Neuron (in vitro differentiated cells): ENCODE data around the gene HMMR.

Experiments
- H2AFZ ChIP-seq: one replicate; pipeline ENCODE4 v1.6.1; 2013; ENCODE audit warnings: low read depth, mild to moderate bottlenecking, inconsistent platforms, low read length, moderate library complexity
- H3K27me3 ChIP-seq: one replicate; pipeline ENCODE4 v1.6.1; 2013; ENCODE audit warnings: low read length; ENCODE audit not compliant: insufficient read depth
- H3K36me3 ChIP-seq: one replicate; pipeline ENCODE4 v1.6.1; 2013; ENCODE audit warnings: low read length; ENCODE audit not compliant: insufficient read depth
- H3K4me1 ChIP-seq: one replicate; pipeline ENCODE4 v1.6.1; 2013; ENCODE audit warnings: low read length; ENCODE audit not compliant: insufficient read depth
- H3K4me3 ChIP-seq: 2 replicates; pipeline ENCODE4 v1.5.1; 2013; ENCODE audit warnings: mild to moderate bottlenecking, low read length, moderate library complexity
- H3K9me3 ChIP-seq: one replicate; pipeline ENCODE4 v1.6.1; 2013; ENCODE audit warnings: low read length

HMMR gene

GRCh38 chr5:163504079-163504931 lies 43.9 kb downstream of the HMMR start:
- Histone ChIP-seq H3K27me3 (no peaks in the 10 kb centered on the region), H3K4me1 (peaks cover 20% of the 10 kb centered on the region), H2AFZ (peak overlapping the region; percentile 70), H3K4me3 (peak overlapping the region; percentile 68), H3K36me3 (peaks cover 5% of the 10 kb centered on the region), H3K9me3 (no peaks in the 10 kb centered on the region)

GRCh38 chr5:163505049-163505367 lies 44.6 kb downstream of the HMMR start:
- Histone ChIP-seq H3K36me3 (peaks cover 6% of the 10 kb centered on the region), H3K27me3 (no peaks in the 10 kb centered on the region), H2AFZ (peak overlapping the region; percentile 70), H3K4me1 (peaks cover 20% of the 10 kb centered on the region), H3K4me3 (peak overlapping the region; percentile 68), H3K9me3 (no peaks in the 10 kb centered on the region)

GRCh38 chr5:163505368-163506094 lies 45.1 kb downstream of the HMMR start, which contains the start of gene MAT2B:
Gene MAT2B (plus strand): TSS chr5:163505619. CDS start chr5:163505687, 68 bp downstream.
- peak within 1 kb of the TSS; percentile 70 for H2AFZ ChIP-seq
- peaks cover 6% of the 10 kb centered on the region for H3K36me3 ChIP-seq
- H3K9me3 ChIP-seq: no peaks in the 10 kb centered on the region
- H3K4me1 ChIP-seq: peaks cover 20% of the 10 kb centered on the region
- H3K4me3 ChIP-seq: peak within 1 kb of the TSS; percentile 68
- no peaks in the 10 kb centered on the region for H3K27me3 ChIP-seq

- peak overlapping the region; percentile 68 for H3K4me3 ChIP-seq
- H3K9me3 ChIP-seq: no peaks in the 10 kb centered on the region
- H3K4me1 ChIP-seq: peaks cover 20% of the 10 kb centered on the region
These were observed 45.6 kb downstream of the HMMR start for GRCh38 chr5:163506095-163506457.

GRCh38 chr5:163506726-163507125 lies 46.3 kb downstream of the HMMR start:
- Histone ChIP-seq H3K27me3 (no peaks in the 10 kb centered on the region), H3K9me3 (no peaks in the 10 kb centered on the region), H2AFZ (no peak overlapping the region), H3K4me3 (peak overlapping the region; percentile 68), H3K36me3 (peaks cover 7% of the 10 kb centered on the region), H3K4me1 (peaks cover 20% of the 10 kb centered on the region)

More at GRCh38 chr5:163506095-163506457, 45.6 kb downstream of the HMMR start:
- H2AFZ ChIP-seq: no peak overlapping the region
- H3K27me3 ChIP-seq: no peaks in the 10 kb centered on the region
- peaks cover 6% of the 10 kb centered on the region for H3K36me3 ChIP-seq

GRCh38 chr5:163508753-163509152 lies 48.3 kb downstream of the HMMR start:
- Histone ChIP-seq H3K4me3 (no peak overlapping the region), H2AFZ (no peak overlapping the region), H3K4me1 (peaks cover 15% of the 10 kb centered on the region), H3K36me3 (peaks cover 27% of the 10 kb centered on the region), H3K9me3 (no peaks in the 10 kb centered on the region), H3K27me3 (no peaks in the 10 kb centered on the region)

- no peaks in the 10 kb centered on the region for H3K27me3 ChIP-seq
- H3K36me3 ChIP-seq: peaks cover 33% of the 10 kb centered on the region
- no peak overlapping the region for H2AFZ ChIP-seq
- peaks cover 15% of the 10 kb centered on the region for H3K4me1 ChIP-seq
- no peak overlapping the region for H3K4me3 ChIP-seq
- no peaks in the 10 kb centered on the region for H3K9me3 ChIP-seq
These were observed 49.0 kb downstream of the HMMR start for GRCh38 chr5:163509291-163509951.

- peaks cover 63% of the 10 kb centered on the region for H3K36me3 ChIP-seq
- peaks cover 3% of the 10 kb centered on the region for H3K4me1 ChIP-seq
- H3K27me3 ChIP-seq: no peaks in the 10 kb centered on the region
- peaks cover 2% of the 10 kb centered on the region for H3K9me3 ChIP-seq
- H3K4me3 ChIP-seq: no peak overlapping the region
- H2AFZ ChIP-seq: no peak overlapping the region
These were observed 52.1 kb downstream of the HMMR start for GRCh38 chr5:163512526-163512925.

GRCh38 chr5:163525096-163525495 lies 64.7 kb downstream of the HMMR start:
- H3K36me3 ChIP-seq: peaks cover 11% of the 10 kb centered on the region
- H3K27me3 ChIP-seq: no peaks in the 10 kb centered on the region
- no peak overlapping the region for H3K4me3 ChIP-seq
- H3K9me3 ChIP-seq: peaks cover 3% of the 10 kb centered on the region
- no peaks in the 10 kb centered on the region for H3K4me1 ChIP-seq
- no peak overlapping the region for H2AFZ ChIP-seq

- H3K27me3 ChIP-seq: no peaks in the 10 kb centered on the region
- H3K4me3 ChIP-seq: no peak overlapping the region
- H3K36me3 ChIP-seq: no peaks in the 10 kb centered on the region
- peaks cover 3% of the 10 kb centered on the region for H3K9me3 ChIP-seq
- no peak overlapping the region for H2AFZ ChIP-seq
- H3K4me1 ChIP-seq: no peaks in the 10 kb centered on the region
These were observed 69.3 kb downstream of the HMMR start for GRCh38 chr5:163529698-163530097.

- no peaks in the 10 kb centered on the region for H3K36me3 ChIP-seq
- no peaks in the 10 kb centered on the region for H3K4me1 ChIP-seq
- H2AFZ ChIP-seq: no peak overlapping the region
- peaks cover 3% of the 10 kb centered on the region for H3K9me3 ChIP-seq
- H3K27me3 ChIP-seq: no peaks in the 10 kb centered on the region
- H3K4me3 ChIP-seq: no peak overlapping the region
These were observed 70.8 kb downstream of the HMMR start for GRCh38 chr5:163531272-163531671.

GRCh38 chr5:163532171-163533084 lies 72.0 kb downstream of the HMMR start:
- Histone ChIP-seq H2AFZ (peak overlapping the region; percentile 55), H3K4me3 (no peak overlapping the region), H3K27me3 (no peaks in the 10 kb centered on the region), H3K9me3 (no peaks in the 10 kb centered on the region), H3K36me3 (no peaks in the 10 kb centered on the region), H3K4me1 (no peaks in the 10 kb centered on the region)
